ENCODE results near the gene CSNK1G2. TPM values are rescaled to one million over a fixed set of nuclear protein-coding genes. Genes with fewer than 3 reads are reported as not detected.

The CSNK1G2 gene
- 61.2 and 77.4 TPM in 2 replicates for total RNA-seq

GRCh38 chr19:1941146-1942077 lies at the start of gene CSNK1G2:
Gene CSNK1G2, plus strand, starts transcription at chr19:1941172. Its CDS starts 28,601 bp downstream, at chr19:1969773.

GRCh38 chr19:1905110-1905862 lies 35.7 kb upstream of the CSNK1G2 start, which contains the start of the genes ADAT3 and SCAMP4:
Gene ADAT3, plus strand, starts transcription at chr19:1905399. Its CDS starts 6,649 bp downstream, at chr19:1912048.
Gene SCAMP4, plus strand, starts transcription at chr19:1905399. Its CDS starts 9,621 bp downstream, at chr19:1915020.

GRCh38 chr19:2015608-2015950 lies 74.6 kb downstream of the CSNK1G2 start, which contains the start of gene BTBD2:
Gene BTBD2, minus strand, starts transcription at chr19:2015714. Its CDS starts 11 bp downstream, at chr19:2015703.

Other genes with a start within 250 kb of the CSNK1G2 start
- gene ONECUT3, start 187.7 kb upstream of the CSNK1G2 start, total RNA-seq, result not detected in 2 replicates
- 0.52 and 6.9 TPM in 2 replicates for gene ATP8B3, start 128.9 kb upstream of the CSNK1G2 start, total RNA-seq
- 14.1 and 17.1 TPM in 2 replicates for gene REXO1, start 92.7 kb upstream of the CSNK1G2 start, total RNA-seq
- gene KLF16, start 77.6 kb upstream of the CSNK1G2 start, total RNA-seq, result 8.9 and 15.3 TPM in 2 replicates
- 107 and 116 TPM in 2 replicates for gene ABHD17A, start 55.7 kb upstream of the CSNK1G2 start, total RNA-seq
- 3.7 and 11.7 TPM in 2 replicates for gene ADAT3, start 35.8 kb upstream of the CSNK1G2 start, total RNA-seq
- gene SCAMP4, start 35.8 kb upstream of the CSNK1G2 start, total RNA-seq, result 95.2 and 139 TPM in 2 replicates
- gene BTBD2, start 74.5 kb downstream of the CSNK1G2 start, total RNA-seq, result 77.4 and 137 TPM in 2 replicates
- 68.7 and 80.6 TPM in 2 replicates for gene MKNK2, start 110.1 kb downstream of the CSNK1G2 start, total RNA-seq
- gene MOB3A, start 155.2 kb downstream of the CSNK1G2 start, total RNA-seq, result 27.5 and 36.5 TPM in 2 replicates
- gene IZUMO4, start 155.7 kb downstream of the CSNK1G2 start, total RNA-seq, result 0.13 and 2.9 TPM in 2 replicates
- 77.9 and 99.9 TPM in 2 replicates for gene AP3D1, start 210.4 kb downstream of the CSNK1G2 start, total RNA-seq
- 8.0 and 24.8 TPM in 2 replicates for gene DOT1L, start 222.8 kb downstream of the CSNK1G2 start, total RNA-seq

Measured in epithelial cell of alveolus of lung (primary cell).